Measurements from ENCODE around the gene TAS2R60. TPM values are rescaled to one million over a fixed set of nuclear protein-coding genes. Genes with fewer than 3 reads are reported as not detected.

TAS2R60 gene
- total RNA-seq, 1 donor from 2014 or later: 0.55 TPM

DNA sequence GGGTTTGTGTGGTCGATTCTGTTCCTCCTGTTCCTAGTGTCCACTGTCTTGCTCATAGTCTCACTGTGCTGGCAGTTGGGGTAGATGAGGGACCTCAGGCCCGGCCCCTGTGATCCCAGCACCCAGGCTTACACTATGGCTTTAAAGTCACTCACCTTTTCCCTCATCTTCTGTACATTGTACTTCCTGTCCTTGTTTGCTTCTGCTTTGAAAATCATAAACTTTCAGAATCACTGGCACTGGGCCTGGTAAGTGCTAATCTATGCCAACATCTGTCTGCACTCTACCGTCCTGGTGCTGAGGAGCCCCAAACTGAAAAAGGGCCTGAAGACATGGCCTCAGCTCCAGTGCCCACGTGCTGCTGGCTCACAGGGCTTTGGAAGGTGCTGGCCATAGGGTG, 5.7 kb upstream of the TAS2R60 start:
- DNase-seq (ENCODE audit: low spot score): no peak

DNA sequence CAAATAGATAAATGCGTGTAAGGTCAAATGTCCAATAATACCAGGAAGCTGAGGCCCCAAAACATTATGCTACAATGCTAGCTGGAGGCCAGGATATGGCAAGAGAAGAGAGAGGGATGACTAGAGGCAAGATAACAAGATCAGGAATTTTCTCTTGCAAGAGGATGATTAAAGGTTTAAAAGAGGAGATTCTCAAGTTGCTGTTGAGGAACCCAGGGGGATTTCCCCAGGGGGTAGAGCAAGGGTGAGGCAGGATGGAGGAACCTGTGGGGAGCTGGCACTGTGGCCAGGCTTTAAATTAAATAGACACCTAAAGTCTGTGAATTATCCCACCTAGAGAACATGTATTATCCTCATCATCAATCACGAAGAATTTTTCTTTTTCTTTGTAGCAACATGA, 3.4 kb upstream of the TAS2R60 start:
- no peak for DNase-seq (ENCODE audit: low spot score)

DNA sequence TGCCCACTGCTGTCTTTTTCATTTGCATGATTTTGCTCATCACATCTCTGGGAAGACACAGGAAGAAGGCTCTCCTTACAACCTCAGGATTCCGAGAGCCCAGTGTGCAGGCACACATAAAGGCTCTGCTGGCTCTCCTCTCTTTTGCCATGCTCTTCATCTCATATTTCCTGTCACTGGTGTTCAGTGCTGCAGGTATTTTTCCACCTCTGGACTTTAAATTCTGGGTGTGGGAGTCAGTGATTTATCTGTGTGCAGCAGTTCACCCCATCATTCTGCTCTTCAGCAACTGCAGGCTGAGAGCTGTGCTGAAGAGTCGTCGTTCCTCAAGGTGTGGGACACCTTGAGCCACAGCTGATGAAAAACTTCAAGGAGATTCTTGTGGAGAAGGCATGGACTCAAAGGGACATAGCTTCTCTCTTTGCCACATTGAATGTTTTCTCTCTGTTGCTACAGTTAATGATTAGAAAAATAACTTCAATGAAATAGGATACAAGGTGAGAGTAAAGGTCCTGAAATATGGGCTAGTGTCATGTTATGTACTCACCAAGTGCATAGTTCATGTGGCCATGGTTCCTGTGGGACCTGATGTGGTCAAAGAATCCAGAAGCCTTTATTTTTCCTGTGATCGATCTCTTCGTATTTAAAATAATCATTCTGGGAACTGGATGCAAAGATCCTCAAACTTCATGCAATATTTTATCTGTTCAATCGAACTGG, 970 bp downstream of the TAS2R60 start:
- no peak for DNase-seq (ENCODE audit: low spot score)

DNA sequence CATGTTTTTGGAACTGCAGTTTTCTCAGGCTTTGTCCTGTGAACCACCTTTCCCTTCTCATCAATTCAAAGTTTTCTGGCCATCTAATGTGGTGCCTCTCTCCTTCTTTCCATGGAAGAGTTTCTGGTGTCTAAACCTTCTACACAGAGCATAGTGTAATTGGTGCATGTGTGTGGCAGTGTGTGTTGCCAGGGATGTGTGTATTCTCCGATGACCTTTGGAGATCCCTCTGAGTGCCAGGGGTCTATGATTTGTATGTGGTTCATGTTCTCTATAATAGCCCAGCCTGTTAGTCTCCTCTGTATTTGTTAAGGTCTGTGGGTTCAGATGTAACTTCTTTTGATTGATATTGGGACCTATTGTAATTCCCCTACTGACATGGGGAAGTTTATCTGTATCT, 1.5 kb downstream of the TAS2R60 start:
- no peak for DNase-seq (ENCODE audit: low spot score)

DNA sequence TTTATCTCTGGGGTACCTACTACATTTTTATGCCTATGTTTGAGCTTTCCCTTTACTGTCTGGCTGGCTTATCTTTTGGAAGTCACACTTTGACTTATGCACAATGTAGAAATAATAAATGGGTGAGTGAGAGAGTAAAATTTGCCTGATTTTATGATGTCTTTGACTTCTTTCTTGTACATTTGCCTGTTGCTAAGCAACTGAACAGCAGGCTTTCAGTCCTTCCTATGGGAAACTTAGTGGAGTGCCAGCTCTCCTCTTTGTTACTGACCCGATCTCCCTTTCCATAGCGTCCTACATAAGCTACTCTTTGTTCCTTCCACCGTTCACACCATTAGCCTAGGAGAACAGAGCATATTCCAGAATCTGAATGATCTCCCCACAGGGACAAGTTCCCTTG, 4.2 kb downstream of the TAS2R60 start:
- no peak for DNase-seq (ENCODE audit: low spot score)

DNA sequence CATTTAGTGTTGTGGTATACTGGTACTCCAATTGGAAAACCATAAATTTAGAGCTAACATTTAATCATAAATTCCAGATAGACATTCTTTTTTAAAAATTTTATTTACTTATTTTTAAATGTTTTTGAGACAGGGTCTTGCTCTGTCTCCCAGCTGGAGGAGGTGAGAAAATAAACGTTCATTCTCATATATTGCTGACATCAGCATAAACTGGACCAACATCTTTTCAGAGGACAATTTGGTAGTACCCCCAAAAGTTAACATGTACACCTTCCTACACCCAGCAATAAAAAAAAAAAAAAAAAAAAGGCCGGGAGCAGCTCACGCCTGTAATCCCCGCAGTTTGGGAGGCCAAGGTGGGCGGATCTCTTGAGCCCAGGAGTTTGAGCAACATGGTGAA, 5.2 kb downstream of the TAS2R60 start:
- DNase-seq (ENCODE audit: low spot score): no peak

DNA sequence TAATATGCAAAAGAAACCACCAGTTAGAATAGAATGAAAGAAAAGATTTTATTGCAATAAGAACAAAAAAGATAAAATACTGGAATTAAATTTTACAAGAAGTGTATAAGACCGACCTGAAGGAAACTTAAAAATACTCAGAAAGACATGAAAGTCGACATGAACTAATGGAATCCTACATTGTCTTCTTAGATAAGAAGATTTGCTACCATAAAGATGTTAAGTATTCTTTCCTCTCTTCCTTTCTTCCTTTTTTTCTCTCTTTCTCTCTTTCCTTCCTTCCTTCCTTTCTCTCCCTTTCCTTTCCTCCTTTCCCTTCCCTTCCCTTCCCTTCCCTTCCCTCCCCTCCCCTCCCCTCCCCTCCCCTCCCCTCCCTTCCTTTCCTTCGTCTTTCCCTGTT, 6.5 kb downstream of the TAS2R60 start:
- no peak for DNase-seq (ENCODE audit: low spot score)

DNA sequence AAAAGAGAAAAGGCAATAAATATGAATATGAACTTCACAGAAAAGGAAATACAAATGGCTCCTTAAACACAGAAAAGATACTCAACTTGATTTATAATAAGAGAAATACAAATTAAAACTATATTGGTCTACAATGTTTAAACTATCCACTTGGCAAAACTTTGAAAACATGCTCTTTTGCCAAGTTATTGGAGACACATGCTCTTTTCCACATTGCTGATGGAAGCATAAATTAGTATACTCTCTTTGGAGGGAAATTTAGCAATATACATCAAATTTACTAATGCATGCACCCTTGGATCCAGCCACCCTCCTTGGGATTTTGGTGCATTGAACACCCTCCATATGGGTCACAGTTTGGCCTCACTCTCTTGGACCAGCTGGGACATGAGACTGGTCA, 7.9 kb downstream of the TAS2R60 start:
- DNase-seq (ENCODE audit: low spot score): no peak

DNA sequence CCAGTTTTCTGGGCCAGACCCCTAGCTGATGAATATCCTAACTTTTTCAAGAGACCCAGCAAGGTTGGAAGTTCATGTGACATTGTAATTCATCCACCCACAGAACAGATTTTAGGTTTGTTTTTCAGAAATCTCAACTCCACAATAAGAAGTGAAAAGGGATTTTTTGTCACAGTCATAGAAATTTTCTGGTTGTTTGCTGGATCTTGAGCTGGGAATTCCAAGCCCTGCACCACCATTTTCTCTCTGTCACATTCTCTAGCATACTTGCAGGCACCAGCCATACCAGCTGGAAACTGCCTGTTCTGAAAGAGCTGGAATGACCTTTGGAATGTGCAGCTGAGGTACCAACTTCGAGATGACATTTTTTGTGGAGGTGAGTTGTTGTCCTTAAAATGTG, 8.5 kb downstream of the TAS2R60 start:
- no peak for DNase-seq (ENCODE audit: low spot score)

DNA sequence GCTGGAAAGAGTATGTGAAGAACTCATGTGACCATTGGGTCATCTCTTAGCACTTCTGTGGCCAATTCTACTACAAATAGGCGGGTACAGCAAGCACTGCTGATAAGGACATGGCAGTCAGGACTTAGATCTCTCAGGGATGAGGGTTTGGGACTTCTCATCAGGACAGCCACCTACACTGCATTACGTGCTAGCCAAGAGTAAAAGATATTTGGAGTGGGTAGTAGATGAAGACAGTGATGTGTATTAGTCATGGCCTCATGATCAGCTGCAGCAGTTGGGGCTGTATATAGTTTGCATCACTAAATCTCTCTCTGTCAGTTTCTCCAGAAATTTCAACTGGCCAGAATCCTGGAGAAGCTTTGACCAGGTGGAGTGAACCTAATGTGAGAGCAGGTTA, 9.2 kb downstream of the TAS2R60 start:
- DNase-seq (ENCODE audit: low spot score): no peak

DNA sequence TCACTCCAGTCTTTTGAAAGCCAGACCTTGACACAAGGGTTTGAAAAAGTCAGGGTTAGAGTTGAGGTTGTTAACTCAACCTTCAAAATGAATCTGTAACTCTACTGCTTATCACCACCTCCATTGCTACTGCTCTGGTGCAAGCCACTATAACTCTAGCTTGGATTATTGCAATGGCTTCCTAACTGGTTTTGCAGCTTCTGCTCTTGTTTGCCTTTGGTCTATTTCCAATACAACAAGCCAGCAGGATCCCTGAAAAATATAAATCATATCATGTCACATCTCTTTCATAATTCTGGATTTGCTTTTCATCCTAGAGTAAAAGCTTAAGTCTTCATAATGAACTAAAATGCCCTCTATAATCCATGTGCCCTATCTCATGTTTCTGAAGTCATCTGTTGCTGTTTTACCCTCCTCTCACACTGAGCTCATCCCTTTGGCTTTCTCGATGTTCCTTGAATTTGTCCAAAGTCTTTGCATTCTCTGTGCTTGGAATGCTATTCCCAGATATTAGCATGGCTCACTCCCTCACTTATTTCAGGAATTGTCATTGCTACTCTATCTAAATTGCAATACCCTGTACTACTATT, 10.9 kb downstream of the TAS2R60 start:
- no peak for DNase-seq (ENCODE audit: low spot score)

DNA sequence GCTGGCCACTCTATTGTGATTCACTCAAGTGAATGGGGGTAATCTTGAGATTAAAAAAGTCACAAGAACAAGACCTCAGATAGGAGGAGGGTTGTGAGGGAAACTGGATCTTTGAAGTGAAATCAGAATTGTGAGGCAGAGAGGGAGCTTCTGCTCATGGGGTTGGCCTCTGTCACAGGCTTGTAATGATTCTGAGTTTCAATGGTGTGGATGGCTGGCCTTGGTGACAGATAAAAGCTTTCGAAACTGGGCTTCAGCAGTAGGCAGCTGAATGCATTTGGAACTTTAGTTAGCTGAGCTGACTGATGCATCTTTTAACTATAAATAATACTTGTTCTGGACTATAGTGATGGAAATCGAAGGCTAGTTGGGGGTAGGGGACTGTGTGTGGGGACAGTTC, 12.2 kb downstream of the TAS2R60 start:
- no peak for DNase-seq (ENCODE audit: low spot score)

DNA sequence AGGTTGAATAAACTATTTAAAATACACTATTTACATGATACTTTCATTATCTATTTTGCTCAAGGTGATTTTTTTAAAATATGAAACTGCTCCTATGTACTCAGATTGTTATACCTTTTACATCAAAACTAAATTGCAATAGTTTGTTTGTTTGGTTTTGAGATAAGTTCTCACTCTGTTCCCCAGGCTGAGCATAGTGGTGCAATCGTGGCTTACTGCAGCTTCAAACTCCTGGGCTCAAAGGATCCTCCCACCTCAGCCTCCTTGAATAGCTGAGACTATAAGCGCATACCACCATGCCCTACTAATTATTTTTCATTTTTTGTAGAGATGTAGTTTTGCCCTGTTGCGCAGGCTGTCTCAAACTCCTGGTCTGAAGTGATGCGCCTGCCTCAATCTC, 12.7 kb downstream of the TAS2R60 start:
- no peak for DNase-seq (ENCODE audit: low spot score)

DNA sequence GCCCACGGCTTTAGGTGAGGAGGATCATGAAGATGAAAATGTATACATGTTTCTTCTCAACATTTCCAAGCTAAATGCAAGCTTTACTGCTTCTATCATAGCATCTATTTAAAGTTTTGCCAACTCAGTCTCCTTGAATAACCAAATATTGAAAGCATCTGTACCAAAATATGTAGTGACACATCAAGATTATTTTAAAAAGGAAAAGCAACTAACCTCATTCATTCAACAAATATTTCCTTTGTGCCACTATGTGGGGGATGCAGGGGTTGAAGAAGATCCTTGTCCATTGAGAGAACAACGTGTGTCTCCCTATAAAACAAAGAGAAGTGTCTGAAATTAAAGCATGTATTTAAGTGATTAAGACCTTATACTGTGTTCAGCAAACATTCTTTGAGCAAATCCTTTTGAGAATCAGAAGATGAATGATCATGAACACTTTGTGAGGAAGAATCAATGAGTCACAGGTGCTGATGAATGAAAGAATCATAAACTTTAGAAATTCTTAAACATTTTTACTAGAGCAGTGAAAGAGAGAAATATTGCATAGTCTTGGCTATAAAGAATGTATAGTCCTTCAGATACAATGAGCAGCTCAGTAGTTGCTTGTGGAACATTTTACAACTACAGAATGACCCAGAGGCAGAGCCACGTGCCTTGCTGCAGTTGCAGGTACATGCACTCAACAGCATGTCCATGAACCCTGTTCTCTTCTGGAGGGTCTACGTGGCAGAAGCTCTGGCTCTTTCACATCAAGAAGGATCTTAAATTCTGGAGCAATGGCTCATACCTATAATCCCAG, 13.9 kb downstream of the TAS2R60 start:
- DNase-seq (ENCODE audit: low spot score): no peak

DNA sequence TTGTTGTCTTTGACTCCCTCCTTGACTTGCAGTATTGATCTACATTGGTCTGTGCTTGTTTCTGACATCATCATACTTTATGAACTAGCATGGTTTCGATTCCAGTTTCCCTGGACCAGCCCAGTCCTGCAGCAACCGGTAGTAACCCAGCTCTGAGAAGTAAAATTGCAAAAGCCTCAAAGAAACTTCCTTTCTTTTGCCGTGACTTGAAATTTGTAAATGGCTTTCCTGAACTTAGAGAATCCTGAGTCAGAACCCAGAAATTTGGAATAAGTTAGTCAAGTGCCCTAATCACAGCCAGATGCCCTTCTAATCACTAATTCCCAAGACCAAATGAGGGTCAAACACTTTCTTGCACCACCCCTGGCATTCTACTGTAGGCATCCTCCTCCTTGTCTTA, 15.0 kb downstream of the TAS2R60 start:
- no peak for DNase-seq (ENCODE audit: low spot score)

DNA sequence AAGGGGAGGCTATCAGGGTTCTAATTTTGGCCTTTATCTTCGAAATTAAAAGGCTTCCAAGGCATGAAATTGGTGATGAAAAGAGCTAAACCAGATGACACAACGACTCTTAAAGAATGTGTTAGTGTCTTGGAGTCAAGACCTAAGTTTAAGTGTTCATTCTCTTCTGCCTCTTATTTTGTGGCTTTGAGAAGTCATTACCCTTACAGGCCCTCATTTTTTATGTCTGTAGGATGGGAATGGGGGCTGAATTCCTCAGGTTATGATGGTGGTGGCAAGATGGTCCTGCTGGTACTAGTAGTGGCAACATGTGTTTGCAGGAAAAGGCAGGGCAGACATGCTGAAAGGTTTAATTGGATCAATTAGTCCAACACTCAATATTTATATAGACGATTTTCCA, 15.4 kb downstream of the TAS2R60 start:
- no peak for DNase-seq (ENCODE audit: low spot score)

DNA sequence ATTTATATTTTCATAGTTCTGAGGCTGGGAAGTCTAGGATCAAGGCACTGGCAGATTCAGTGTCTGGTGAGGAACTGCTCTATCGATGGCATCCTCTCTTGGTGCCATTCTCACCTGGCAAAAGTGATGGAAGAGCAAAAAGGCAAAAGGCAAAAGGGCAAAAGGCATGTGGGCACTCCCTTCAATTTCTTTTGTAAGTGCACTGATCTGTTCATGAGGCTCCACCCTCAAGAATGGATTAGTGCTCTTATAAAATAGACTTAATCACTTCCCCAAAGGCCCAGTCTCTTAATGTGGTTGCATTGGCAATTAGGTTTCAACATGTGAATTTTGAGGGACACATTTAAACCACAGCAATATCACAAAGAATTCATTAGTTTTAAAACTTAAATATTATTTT, 16.1 kb downstream of the TAS2R60 start:
- DNase-seq (ENCODE audit: low spot score): no peak

DNA sequence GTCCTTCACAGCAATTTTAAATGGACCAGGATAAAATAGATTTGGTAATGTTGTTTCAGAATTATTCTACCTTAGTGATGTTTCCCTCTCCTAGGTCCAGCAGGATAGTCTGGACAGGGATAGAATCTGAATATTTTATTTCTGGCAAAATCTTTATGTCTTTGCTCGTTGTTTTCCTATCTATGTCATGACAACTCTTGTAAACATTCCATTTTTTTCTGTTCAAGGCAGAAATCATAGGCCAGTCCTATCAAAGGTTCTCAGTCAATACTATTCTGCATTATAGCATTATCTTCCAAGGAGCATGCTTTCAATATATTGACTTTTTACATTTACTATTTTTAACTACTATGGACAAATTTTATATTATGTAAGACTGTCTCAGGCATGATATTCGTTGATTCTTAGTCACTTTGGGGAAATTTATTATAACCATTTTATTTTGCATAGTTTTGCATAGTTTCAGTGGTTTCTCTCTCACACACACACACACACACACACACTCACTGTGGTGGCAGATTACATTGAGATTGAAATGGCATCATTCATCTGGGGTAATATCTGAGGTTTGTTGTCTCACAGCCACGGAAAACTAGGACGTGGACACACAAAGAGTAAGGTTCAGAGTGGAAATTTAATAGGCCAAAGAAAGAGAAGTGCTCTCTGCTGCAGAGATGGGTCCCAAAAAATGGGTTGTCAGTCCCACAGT, 17.2 kb downstream of the TAS2R60 start:
- no peak for DNase-seq (ENCODE audit: low spot score)

DNA sequence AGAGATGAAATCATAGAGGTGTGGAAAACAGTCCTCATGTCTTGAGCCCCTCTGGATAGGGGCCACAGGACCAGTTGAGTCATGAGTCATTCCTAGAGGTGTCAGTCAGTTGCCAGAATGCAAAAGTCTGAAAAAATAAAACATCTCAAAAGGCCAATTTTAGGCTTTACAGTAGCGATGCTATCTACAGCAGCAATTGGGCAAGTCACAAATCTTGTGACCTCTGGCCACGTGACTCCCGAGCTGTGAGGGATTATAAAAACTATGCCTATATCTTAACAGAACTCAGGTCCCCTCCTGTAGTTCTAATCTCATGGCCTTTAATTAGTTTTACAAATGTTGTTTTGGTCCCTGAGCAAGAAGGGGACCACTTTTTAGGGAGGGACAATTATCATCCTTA, 18.8 kb downstream of the TAS2R60 start:
- DNase-seq (ENCODE audit: low spot score): no peak

DNA sequence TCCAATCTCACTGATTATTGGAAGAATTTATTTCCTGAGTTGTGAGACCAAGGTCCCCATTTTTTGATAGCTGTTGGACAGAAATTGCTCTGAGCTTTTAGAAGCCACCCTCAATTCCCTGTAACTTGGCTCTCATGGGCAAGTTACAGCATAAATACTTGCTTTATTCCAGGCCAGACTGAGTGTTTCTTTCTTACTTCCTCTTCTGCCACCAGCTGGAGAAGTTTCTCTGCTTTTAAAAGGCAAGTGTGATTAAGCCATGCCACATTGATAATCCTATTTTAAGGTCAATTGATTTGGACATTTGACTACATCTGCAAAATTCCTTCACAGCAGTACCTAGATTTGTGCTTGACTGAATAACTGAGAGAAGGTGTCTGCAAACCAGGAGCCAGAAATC, 20.3 kb downstream of the TAS2R60 start:
- DNase-seq (ENCODE audit: low spot score): no peak

DNA sequence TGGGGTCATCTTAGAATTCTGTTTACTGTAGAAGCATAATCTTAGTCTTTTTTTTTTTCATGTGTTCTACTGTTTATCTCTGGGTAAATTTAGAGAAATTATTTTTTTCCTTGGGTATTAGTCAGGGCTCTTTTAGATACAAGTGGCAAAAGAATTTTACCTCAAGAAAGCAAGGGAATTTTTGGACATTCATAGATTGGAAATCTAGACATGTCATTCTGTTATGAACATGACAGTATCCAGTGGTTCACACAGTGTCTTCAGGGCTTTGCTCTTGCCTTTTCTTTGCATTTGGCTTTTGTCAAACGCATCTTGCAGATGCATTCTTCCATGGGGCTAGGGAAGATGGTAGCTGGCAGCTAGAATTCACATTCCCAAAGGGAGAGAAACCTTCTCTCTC, 20.7 kb downstream of the TAS2R60 start:
- DNase-seq (ENCODE audit: low spot score): no peak

DNA sequence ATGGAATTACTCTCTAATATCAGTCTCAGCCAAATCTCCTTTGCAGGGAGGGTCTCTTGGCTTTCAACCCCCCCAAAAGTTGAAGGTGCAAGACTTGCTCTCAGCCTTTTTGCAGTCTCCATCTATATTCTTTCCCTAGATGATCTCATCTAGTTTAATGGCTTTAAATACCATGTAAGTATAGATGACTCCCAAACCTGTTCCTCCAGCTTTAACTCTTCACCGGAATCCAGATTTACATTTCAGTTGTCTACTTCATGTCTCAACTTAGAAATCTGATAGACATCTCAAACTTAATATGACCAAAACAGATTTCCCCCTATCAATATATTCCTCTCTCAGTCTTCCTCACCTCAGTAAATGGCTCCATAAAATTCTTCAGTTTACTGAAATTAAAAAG, 24.5 kb downstream of the TAS2R60 start:
- no peak for DNase-seq (ENCODE audit: low spot score)

All from ureter (tissue), 1 donor.